HepG2 (cell line): ENCODE data around the gene ANXA9. TPM values are rescaled to one million over a fixed set of nuclear protein-coding genes. Genes with fewer than 3 reads are reported as not detected.

Source experiments
- ATAC-seq: fragments of 200-7000 bp; cut with Tn5 transposase; 3 replicates; pipeline ENCODE4 v1.9.1; 2020; ENCODE audit warnings: mild to moderate bottlenecking, moderate library complexity
- BruUV-seq: library from RNA; stranded (reverse); fragments of 400-500 nt; replicated peaks from 2 replicates; lab custom pipeline; 2021; lab: Mats Ljungman, UMichigan
- CTCF ChIA-PET: fragments of 300-600 bp; formaldehyde crosslinking; extraction: SDS; loops from one replicate; lab custom pipeline; 2021; ENCODE audit warnings: low total read pairs, inconsistent platforms, low intra/inter-chr PET ratio; lab: Yijun Ruan, JAX
- POLR2A ChIA-PET: fragments of 350-600 bp; sonication (Branson Sonifier 250); formaldehyde crosslinking; loops from one replicate; lab custom pipeline; 2020; ENCODE audit warnings: antibody characterized with exemption, inconsistent platforms; lab: Yijun Ruan, JAX
- DNase-seq: peaks from one replicate; pipeline ENCODE4 v3.0.0-alpha.2; 2015; ENCODE audit warnings: low spot score
- FAIRE-seq: peaks from 3 replicates; lab custom pipeline; 2011; peaks lifted over from hg19 to GRCh38; lab: Jason Lieb, UNC
- H2AFZ ChIP-seq: one replicate; pipeline ENCODE4 v1.6.1; 2011; ENCODE audit warnings: low read length, inconsistent platforms
- H3K27ac ChIP-seq: fragments of 300-600 bp; 3 replicates; pipeline ENCODE4 v1.8.0; 2011; ENCODE audit warnings: mixed run types, mild to moderate bottlenecking, mixed read lengths, low read length, inconsistent platforms; ENCODE audit not compliant: insufficient read depth; ENCODE audit errors: extremely low read length
- H3K27me3 ChIP-seq, 2 experiments: fragments of 200-600 bp in 1 of 2; 2 replicates in 1 of 2; 3 replicates in 1 of 2; pipeline versions ENCODE4 v1.6.0 to v1.8.0; 2011; ENCODE audit warnings: low read length in 2 of 2, mild to moderate bottlenecking in 2 of 2, moderate library complexity in 2 of 2, inconsistent platforms in 1 of 2; ENCODE audit not compliant: insufficient read depth in 2 of 2, control insufficient read depth in 1 of 2
- H3K36me3 ChIP-seq, 2 experiments: fragments of 200-600 bp in 1 of 2; replicated peaks in 1 of 2; 2 replicates in 1 of 2; 3 replicates in 1 of 2; pipeline versions ENCODE4 v1.5.1 to v1.8.0; 2011; ENCODE audit warnings: low read length in 2 of 2, inconsistent platforms in 1 of 2; ENCODE audit not compliant: insufficient read depth in 2 of 2, control insufficient read depth in 1 of 2
- H3K4me1 ChIP-seq: 2 replicates; pipeline ENCODE4 v1.5.1; 2012; ENCODE audit warnings: low read length, inconsistent platforms; ENCODE audit not compliant: insufficient read depth
- H3K4me2 ChIP-seq: 2 replicates; pipeline ENCODE4 v1.6.0; 2011; ENCODE audit warnings: low read depth, low read length, inconsistent platforms
- H3K4me3 ChIP-seq, 3 experiments: fragments of 200-600 bp in 1 of 3; sonication (generic), shearing (Covaris generic) in 1 of 3; replicated peaks in 1 of 3; 2 replicates each; pipeline ENCODE4 v1.5.1; 2011 to 2016; ENCODE audit warnings: low read length in 3 of 3, inconsistent platforms in 2 of 3, low read depth in 2 of 3, mild to moderate bottlenecking in 2 of 3, control low read depth in 1 of 3, mixed read lengths in 1 of 3; ENCODE audit not compliant: insufficient read depth in 1 of 3
- H3K79me2 ChIP-seq: one replicate; pipeline ENCODE4 v1.6.1; 2011; ENCODE audit warnings: low read length, inconsistent platforms; ENCODE audit not compliant: insufficient read depth
- H3K9ac ChIP-seq: 2 replicates; pipeline ENCODE4 v1.6.0; 2011; ENCODE audit warnings: mild to moderate bottlenecking, low read depth, low read length, inconsistent platforms; ENCODE audit not compliant: insufficient read depth
- H3K9me3 ChIP-seq: 2 replicates; pipeline ENCODE4 v1.5.1; 2012; ENCODE audit warnings: mild to moderate bottlenecking, low read length
- H4K20me1 ChIP-seq: 2 replicates; pipeline ENCODE4 v1.6.0; 2011; ENCODE audit warnings: inconsistent platforms, mild to moderate bottlenecking, low read length, moderate library complexity; ENCODE audit not compliant: insufficient read depth
- DNMT3B ChIP-seq: conservative IDR thresholded peaks from 2 replicates; pipeline ENCODE4 v1.6.1; 2016; ENCODE audit warnings: missing biosample characterization, control low read depth
- FOXC1 ChIP-seq: sonication (generic); formaldehyde crosslinking; IDR thresholded peaks from 2 replicates; pipeline ENCODE4 v1.8.0; 2022; ENCODE audit warnings: mild to moderate bottlenecking, missing genetic modification reagents, borderline replicate concordance
- MYC ChIP-seq: sonication (generic); formaldehyde crosslinking; IDR thresholded peaks from 2 replicates; pipeline ENCODE4 v1.9.0; 2021; ENCODE audit warnings: missing genetic modification reagents, borderline replicate concordance
- SAP130 ChIP-seq: IDR thresholded peaks from 2 replicates; pipeline ENCODE4 v1.6.1; 2016; ENCODE audit warnings: low read depth
- SPEN ChIP-seq: sonication (generic); formaldehyde crosslinking; IDR thresholded peaks from 2 replicates; pipeline ENCODE4 v1.5.1; 2020; ENCODE audit warnings: low read depth, mild to moderate bottlenecking, missing genetic modification reagents
- ZEB1 ChIP-seq: IDR thresholded peaks from 2 replicates; pipeline ENCODE4 v1.6.1; 2012; ENCODE audit warnings: mild to moderate bottlenecking, low read depth, inconsistent platforms; ENCODE audit not compliant: insufficient replicate concordance
- ZNF281 ChIP-seq: sonication (generic); formaldehyde crosslinking; IDR thresholded peaks from 2 replicates; pipeline ENCODE4 v1.4.0; 2020; ENCODE audit warnings: missing genetic modification reagents, borderline replicate concordance
- ZNF589 ChIP-seq: sonication (generic); formaldehyde crosslinking; conservative IDR thresholded peaks from 2 replicates; pipeline ENCODE4 v1.8.0; 2022; ENCODE audit warnings: mild to moderate bottlenecking, moderate library complexity, missing genetic modification reagents
- ZNF878 ChIP-seq: sonication (generic); formaldehyde crosslinking; IDR thresholded peaks from 2 replicates; pipeline ENCODE4 v1.8.1; 2023; ENCODE audit warnings: mild to moderate bottlenecking, missing genetic modification reagents, moderate library complexity
- WGBS: methylation state at CpG from one replicate; pipeline ENCODE4 v1.1.6; 2017; ENCODE audit warnings: low lambda C conversion rate; 5-methylcytosine and 5-hydroxymethylcytosine counted together
- in situ Hi-C: cut with HindIII; loops from 2 replicates; pipeline ENCODE4 v1.10.0; 2017; ENCODE audit warnings: low pct_unique_long_range_greater_than_20kb; ENCODE audit not compliant: extremely low pct_ligation_motif_present
- intact Hi-C: fragments of 100-400 bp; cut with micrococcal nuclease; formaldehyde crosslinking; loops from one replicate; pipeline ENCODE4 v1.10.0; 2022; ENCODE audit not compliant: unreplicated experiment
- polyA plus RNA-seq, 8 experiments: library from polyadenylated mRNA; depleted of rRNA in 3 of 8; stranded (reverse) in 7 of 8; unstranded in 1 of 8; fragments of >200 nt; fragmentation: Illumina TruSeq in 4 of 8; extraction: Trizol in 4 of 8; gene quantifications; 2 replicates each; pipeline versions ENCODE4 v1.2.1 to v1.2.3, GENCODE V29; 2011 to 2016; ENCODE audit warnings: low read depth in 4 of 8, missing spikeins in 1 of 8, mixed read lengths in 1 of 8; ENCODE audit not compliant: insufficient read depth in 1 of 8
- total RNA-seq, 5 experiments: library from RNA; depleted of rRNA; stranded (reverse); fragments of >200 nt; fragmentation: Illumina TruSeq; extraction: Trizol; gene quantifications; 2 replicates each; pipeline ENCODE4 v1.2.3, GENCODE V29; 2016; ENCODE audit warnings: low read depth in 1 of 5

The ANXA9 gene
- total and polyA plus RNA-seq, 2 of the 13 experiments (the other 11 are each of a cell fraction or from before 2014, with no cell fraction given): 13.3 to 23.9 TPM

- intact Hi-C loops (loop anchor here (1.0 to 5.0 kb wide), 3 partner anchors 25 to 41 kb away; partner anchors contain the start of genes C1orf56 and CERS2), in situ Hi-C loops (no loop called here)
- BruUV-seq: no TSS peak
- Histone ChIP-seq H3K4me2 (peak overlapping the region; percentile 99), H3K4me3 (peak overlapping the region; percentile 61 to 99 (median 69)), H3K4me1 (peaks cover 74% of the 10 kb centered on the region), H3K9ac (peak overlapping the region; percentile 98), H3K27me3 (no peaks in the 10 kb centered on the region; a peak in 1 of 5 replicates), H3K79me2 (peaks cover 34% of the 10 kb centered on the region), H3K9me3 (no peaks in the 10 kb centered on the region), H3K27ac (peak overlapping the region; percentile 100), H3K36me3 (peaks cover 1 to 12% of the 10 kb centered on the region in 2 experiments; a peak in 3 of 5 replicates), H2AFZ (no peak overlapping the region), H4K20me1 (no peaks in the 10 kb centered on the region)
- ATAC-seq (no peak), DNase-seq (no peak), FAIRE-seq (no peak)
- CTCF ChIA-PET: interaction anchor here (2.3 kb wide), 1 partner anchor 27 kb away, joined by 22 read pairs; no protein-coding TSS in a partner anchor
- TF ChIP-seq ZNF281 (CRISPR knock-in tag): no peak
- TF ChIP-seq SPEN (CRISPR knock-in tag): peak; percentile 10; the same call in 1 of the 2 replicates
- no peak for TF ChIP-seq FOXC1 (CRISPR knock-in tag)
- TF ChIP-seq MYC (CRISPR knock-in tag): no peak
- peak; percentile 1; the same call in 1 of the 2 replicates for TF ChIP-seq SAP130 (CRISPR knock-in tag)
- TF ChIP-seq ZNF878 (CRISPR knock-in tag): 0 out of 2 replicates have a peak, but pooled peaks have one; percentile 18
- TF ChIP-seq ZEB1: peak; percentile 27
- TF ChIP-seq DNMT3B (CRISPR knock-in tag): 0 out of 2 replicates have a peak, but pooled peaks have one; percentile 28
- TF ChIP-seq ZNF589 (CRISPR knock-in tag): no peak
- whole genome bisulfite sequencing: 0% methylated on average over 4 of the region's 4 CpGs
- POLR2A ChIA-PET: interaction anchor here (0.6 to 9.1 kb wide), 21 partner anchors 10 to 490 kb away, joined by 3 to 150 read pairs (median 4); partner anchors contain the start of genes ANXA9, C1orf56, CERS2 and ENSA
These were observed 23.7 kb downstream of the ANXA9 start for GRCh38 chr1:151005729-151006319.
